HCT116 (cell line): ENCODE data around the gene NSMCE1.
A peak's percentile ranks its signal among the peaks of the same experiment; 100 is the strongest.

Experiments used
- ATF3 ChIP-seq: IDR thresholded peaks from 2 replicates; pipeline ENCODE4 v1.6.1; 2012
- CTCF ChIP-seq, 3 experiments: fragments of 200-600 bp in 1 of 3; sonication (generic) in 1 of 3; IDR thresholded peaks in 2 of 3; conservative IDR thresholded peaks in 1 of 3; 2 replicates each; pipeline ENCODE4 v1.5.1; 2012 to 2017; ENCODE audit warnings: low read depth in 2 of 3, low read length in 2 of 3, antibody characterized with exemption in 1 of 3, borderline replicate concordance in 1 of 3, control low read depth in 1 of 3, mild to moderate bottlenecking in 1 of 3, mixed read lengths in 1 of 3, mixed run types in 1 of 3, moderate library complexity in 1 of 3; ENCODE audit not compliant: insufficient read depth in 1 of 3
- EZH2 ChIP-seq: fragments of 200-600 bp; sonication (generic); IDR thresholded peaks from 2 replicates; pipeline ENCODE4 v1.6.1; 2017; ENCODE audit warnings: antibody characterized with exemption, mixed run types
- EZH2phosphoT487 ChIP-seq: fragments of 200-600 bp; IDR thresholded peaks from 2 replicates; pipeline ENCODE4 v1.6.1; 2018; ENCODE audit warnings: antibody characterized with exemption, borderline replicate concordance
- JUND ChIP-seq: IDR thresholded peaks from 2 replicates; pipeline ENCODE4 v1.6.1; 2012
- POLR2A ChIP-seq: IDR thresholded peaks from 2 replicates; pipeline ENCODE4 v1.7.0; 2011; ENCODE audit warnings: borderline replicate concordance; ENCODE audit not compliant: insufficient read depth, insufficient read length; ENCODE audit errors: extremely low read depth
- POLR2AphosphoS5 ChIP-seq: IDR thresholded peaks from 2 replicates; pipeline ENCODE4 v1.6.1; 2011; ENCODE audit warnings: mild to moderate bottlenecking, low read depth, low read length, moderate library complexity
- RAD21 ChIP-seq: IDR thresholded peaks from 2 replicates; pipeline ENCODE4 v1.6.1; 2012; ENCODE audit warnings: low read depth, mild to moderate bottlenecking
- SIN3A ChIP-seq: IDR thresholded peaks from 2 replicates; pipeline ENCODE4 v1.6.1; 2012; ENCODE audit warnings: low read depth
- SP1 ChIP-seq: IDR thresholded peaks from 2 replicates; pipeline ENCODE4 v1.6.1; 2012; ENCODE audit warnings: low read depth
- ZNF274 ChIP-seq: fragments of 200-500 bp; sonication (Bioruptor generic); IDR thresholded peaks from 2 replicates; pipeline ENCODE4 v1.6.1; 2014; ENCODE audit warnings: mild to moderate bottlenecking, low read depth, low read length, inconsistent platforms
- TF ChIP-seq, protein P1 (sequence below): IDR thresholded peaks from 2 replicates; pipeline ENCODE4 v1.6.1; 2012
- TF ChIP-seq, protein P2 (sequence below): IDR thresholded peaks from 2 replicates; pipeline ENCODE4 v1.6.1; 2012; ENCODE audit warnings: low read depth

- TF ChIP-seq CTCF (IDR thresholded peaks at IDR 0.05 in 2 of 3, conservative IDR thresholded peaks at IDR 0.05 in 1 of 3; ENCODE audit: borderline replicate concordance in 1 of 3, insufficient read depth in 1 of 3, low read depth in 2 of 3, low read length in 2 of 3), result peak; percentile 95 to 97 (median 96)
- TF ChIP-seq EZH2, result no peak
- TF ChIP-seq, protein P1, sequence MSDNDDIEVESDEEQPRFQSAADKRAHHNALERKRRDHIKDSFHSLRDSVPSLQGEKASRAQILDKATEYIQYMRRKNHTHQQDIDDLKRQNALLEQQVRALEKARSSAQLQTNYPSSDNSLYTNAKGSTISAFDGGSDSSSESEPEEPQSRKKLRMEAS, result no peak
- no peak for TF ChIP-seq ZNF274
- TF ChIP-seq SIN3A, result no peak
- TF ChIP-seq POLR2A, result no peak
- TF ChIP-seq POLR2AphosphoS5, result no peak
- TF ChIP-seq, protein P2, sequence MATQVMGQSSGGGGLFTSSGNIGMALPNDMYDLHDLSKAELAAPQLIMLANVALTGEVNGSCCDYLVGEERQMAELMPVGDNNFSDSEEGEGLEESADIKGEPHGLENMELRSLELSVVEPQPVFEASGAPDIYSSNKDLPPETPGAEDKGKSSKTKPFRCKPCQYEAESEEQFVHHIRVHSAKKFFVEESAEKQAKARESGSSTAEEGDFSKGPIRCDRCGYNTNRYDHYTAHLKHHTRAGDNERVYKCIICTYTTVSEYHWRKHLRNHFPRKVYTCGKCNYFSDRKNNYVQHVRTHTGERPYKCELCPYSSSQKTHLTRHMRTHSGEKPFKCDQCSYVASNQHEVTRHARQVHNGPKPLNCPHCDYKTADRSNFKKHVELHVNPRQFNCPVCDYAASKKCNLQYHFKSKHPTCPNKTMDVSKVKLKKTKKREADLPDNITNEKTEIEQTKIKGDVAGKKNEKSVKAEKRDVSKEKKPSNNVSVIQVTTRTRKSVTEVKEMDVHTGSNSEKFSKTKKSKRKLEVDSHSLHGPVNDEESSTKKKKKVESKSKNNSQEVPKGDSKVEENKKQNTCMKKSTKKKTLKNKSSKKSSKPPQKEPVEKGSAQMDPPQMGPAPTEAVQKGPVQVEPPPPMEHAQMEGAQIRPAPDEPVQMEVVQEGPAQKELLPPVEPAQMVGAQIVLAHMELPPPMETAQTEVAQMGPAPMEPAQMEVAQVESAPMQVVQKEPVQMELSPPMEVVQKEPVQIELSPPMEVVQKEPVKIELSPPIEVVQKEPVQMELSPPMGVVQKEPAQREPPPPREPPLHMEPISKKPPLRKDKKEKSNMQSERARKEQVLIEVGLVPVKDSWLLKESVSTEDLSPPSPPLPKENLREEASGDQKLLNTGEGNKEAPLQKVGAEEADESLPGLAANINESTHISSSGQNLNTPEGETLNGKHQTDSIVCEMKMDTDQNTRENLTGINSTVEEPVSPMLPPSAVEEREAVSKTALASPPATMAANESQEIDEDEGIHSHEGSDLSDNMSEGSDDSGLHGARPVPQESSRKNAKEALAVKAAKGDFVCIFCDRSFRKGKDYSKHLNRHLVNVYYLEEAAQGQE, result no peak
- TF ChIP-seq SP1, result no peak
- no peak for TF ChIP-seq JUND
- peak; percentile 85 for TF ChIP-seq RAD21
- TF ChIP-seq ATF3, result no peak
- TF ChIP-seq EZH2phosphoT487, result no peak
These were observed 89.0 kb downstream of the NSMCE1 start for GRCh38 chr16:27179500-27180072.
